Stomach (tissue), 9 donors: ENCODE data around the gene POFUT2. TPM values are rescaled to one million over a fixed set of nuclear protein-coding genes. Genes with fewer than 3 reads are reported as not detected.

Experiments
- DNase-seq, 2 donors: peaks; one replicate each; pipeline versions ENCODE4 v3.0.0 to v3.0.0-alpha.2; 2013 to 2019
- H3K27ac ChIP-seq, 5 donors: fragments of 200-600 bp in 4 of 5; sonication (generic) in 4 of 5; one replicate each; pipeline ENCODE4 v1.5.1; 2013 to 2019; ENCODE audit warnings: mild to moderate bottlenecking in 1 of 5, moderate library complexity in 1 of 5
- H3K27me3 ChIP-seq, 3 donors: fragments of 200-600 bp; sonication (generic); one replicate each; pipeline ENCODE4 v1.5.1; 2017 to 2019; ENCODE audit warnings: mixed run types in 1 of 3
- H3K36me3 ChIP-seq, 4 donors: fragments of 200-600 bp; sonication (generic); 1 replicate in 3 of 4; 2 replicates in 1 of 4; pipeline ENCODE4 v1.5.1; 2016 to 2019
- H3K4me1 ChIP-seq, 4 donors: fragments of 200-600 bp; sonication (generic); one replicate each; pipeline ENCODE4 v1.5.1; 2016 to 2019
- H3K4me3 ChIP-seq, 4 donors: fragments of 200-600 bp; sonication (generic) in 3 of 4; one replicate each; pipeline ENCODE4 v1.5.1; 2016 to 2019; ENCODE audit warnings: mild to moderate bottlenecking in 1 of 4
- H3K9me3 ChIP-seq, 4 donors: fragments of 200-600 bp; sonication (generic); one replicate each; pipeline ENCODE4 v1.5.1; 2016 to 2019
- CTCF ChIP-seq, 7 experiments: fragments of 450-650 bp in 4 of 7; fragments of 200-600 bp in 3 of 7; sonication (generic) in 3 of 7; IDR thresholded peaks; one replicate each; pipeline ENCODE4 v1.5.1; 2016 to 2019; ENCODE audit warnings: antibody characterized with exemption in 7 of 7, control low read depth in 2 of 7, mild to moderate bottlenecking in 1 of 7
- EP300 ChIP-seq: sonication (generic); formaldehyde crosslinking; IDR thresholded peaks from one replicate; pipeline ENCODE4 v1.6.1; 2017; ENCODE audit warnings: antibody characterized with exemption
- POLR2A ChIP-seq, 4 donors: fragments of 450-650 bp; IDR thresholded peaks; one replicate each; pipeline ENCODE4 v1.6.1; 2016; ENCODE audit warnings: antibody characterized with exemption in 4 of 4, control low read depth in 2 of 4, mild to moderate bottlenecking in 1 of 4, moderate library complexity in 1 of 4
- POLR2AphosphoS5 ChIP-seq, 3 donors: sonication (generic); formaldehyde crosslinking; IDR thresholded peaks; one replicate each; pipeline ENCODE4 v1.6.1; 2016; ENCODE audit warnings: antibody characterized with exemption in 3 of 3
- WGBS, 5 donors: extraction: QIAGEN DNeasy Blood & Tissue Kit in 3 of 5; methylation state at CpG; one replicate each; pipeline versions ENCODE4 v1.1.5 to v1.1.7; 2013 to 2018; 5-methylcytosine and 5-hydroxymethylcytosine counted together
- intact Hi-C: fragments of 100-400 bp; cut with DNase I; formaldehyde crosslinking; loops from one replicate; pipeline ENCODE4 v1.15.1; 2023; ENCODE audit warnings: low total_unique reads
- polyA plus RNA-seq, 3 donors: library from polyadenylated mRNA; stranded (reverse); fragments of 200-250 nt; gene quantifications; one replicate each; pipeline ENCODE4 v1.2.3, GENCODE V29; 2013
- total RNA-seq, 5 donors: library from RNA; depleted of rRNA; stranded (reverse); fragments of >200 nt; gene quantifications; one replicate each; pipeline versions ENCODE4 v1.1.0 to v1.2.3, GENCODE V29; 2014 to 2016
- donor health status: healthy with polysubstance abuse.
- donor health status: Bipolar disorder and iron deficiency.
- donor health status: healthy.

The POFUT2 gene
- total and polyA plus RNA-seq, 8 donors, result 7.4 to 34.2 (median 22.4) TPM

- no peak overlapping the region for H3K4me3 ChIP-seq
- peaks cover 0 to 58% (median 18%) of the 10 kb centered on the region in 3 donors for H3K27me3 ChIP-seq
- 84 to 93% (median 92%) methylated on average over 6 of the region's 6 CpGs for WGBS, 5 donors
- H3K36me3 ChIP-seq, result no peaks in the 10 kb centered on the region
- no peak for TF ChIP-seq POLR2A (IDR thresholded peaks at IDR 0.05)
- no peak for TF ChIP-seq CTCF (IDR thresholded peaks at IDR 0.05)
- no peak for TF ChIP-seq POLR2AphosphoS5 (IDR thresholded peaks at IDR 0.05)
- TF ChIP-seq EP300, result no peak
- DNase-seq, result no peak
- H3K9me3 ChIP-seq, result no peaks in the 10 kb centered on the region
- peaks cover 7 to 12% (median 9%) of the 10 kb centered on the region in 4 donors for H3K4me1 ChIP-seq
- H3K27ac ChIP-seq, result no peak overlapping the region
- intact Hi-C loops, result no loop called here
These were observed 38.1 kb downstream of the POFUT2 start for GRCh38 chr21:45249626-45250025.

- peaks cover 0 to 5% (median 4%) of the 10 kb centered on the region in 4 donors for H3K9me3 ChIP-seq
- DNase-seq, result peak in 1 of 2 donors; percentile 45
- WGBS, 5 donors, result 32 to 40% (median 37%) methylated on average over 12 to 14 of the region's 14 CpGs
- H3K27me3 ChIP-seq, result peaks cover 0 to 53% (median 11%) of the 10 kb centered on the region in 3 donors
- intact Hi-C loops, result no loop called here
- peaks cover 7 to 12% (median 9%) of the 10 kb centered on the region in 4 donors for H3K4me1 ChIP-seq
- H3K36me3 ChIP-seq, result no peaks in the 10 kb centered on the region
- no peak overlapping the region for H3K27ac ChIP-seq
- TF ChIP-seq POLR2AphosphoS5 (IDR thresholded peaks at IDR 0.05) (no peak), POLR2A (IDR thresholded peaks at IDR 0.05) (no peak), EP300 (no peak), CTCF (IDR thresholded peaks at IDR 0.05) (no peak)
- peak overlapping the region; percentile 15 to 30 (median 17) for H3K4me3 ChIP-seq
These were observed 38.8 kb downstream of the POFUT2 start for GRCh38 chr21:45248893-45249381.

- Histone ChIP-seq H3K4me3 (peak overlapping the region; percentile 15 to 30 (median 17)), H3K9me3 (peaks cover 0 to 10% (median 9%) of the 10 kb centered on the region in 4 donors), H3K27me3 (peaks cover 0 to 48% (median 9%) of the 10 kb centered on the region in 3 donors), H3K36me3 (no peaks in the 10 kb centered on the region), H3K27ac (no peak overlapping the region), H3K4me1 (peaks cover 7 to 12% (median 9%) of the 10 kb centered on the region in 4 donors)
- TF ChIP-seq POLR2A (IDR thresholded peaks at IDR 0.05), result no peak
- no peak for TF ChIP-seq POLR2AphosphoS5 (IDR thresholded peaks at IDR 0.05)
- TF ChIP-seq CTCF (IDR thresholded peaks at IDR 0.05), result no peak
- no peak for DNase-seq
- WGBS, 5 donors, result 34 to 51% (median 37%) methylated on average over 13 of the region's 13 CpGs
- intact Hi-C loops, result no loop called here
These were observed 39.3 kb downstream of the POFUT2 start for GRCh38 chr21:45248301-45248892.

- no peak for DNase-seq
- Histone ChIP-seq H3K27me3 (peaks cover 0 to 41% (median 9%) of the 10 kb centered on the region in 3 donors), H3K4me1 (peaks cover 7 to 12% (median 9%) of the 10 kb centered on the region in 4 donors), H3K36me3 (no peaks in the 10 kb centered on the region), H3K27ac (no peak overlapping the region), H3K4me3 (no peak overlapping the region), H3K9me3 (peaks cover 0 to 26% (median 25%) of the 10 kb centered on the region in 4 donors)
- intact Hi-C loops, result no loop called here
- TF ChIP-seq EP300, result no peak
- no peak for TF ChIP-seq CTCF (IDR thresholded peaks at IDR 0.05)
- no peak for TF ChIP-seq POLR2A (IDR thresholded peaks at IDR 0.05)
- TF ChIP-seq POLR2AphosphoS5 (IDR thresholded peaks at IDR 0.05), result no peak
- 78 to 83% (median 81%) methylated on average over 18 to 20 of the region's 20 CpGs for WGBS, 5 donors
These were observed 41.0 kb downstream of the POFUT2 start for GRCh38 chr21:45246386-45247320.
